MG63 (cell line): Measurements from ENCODE around the gene PRSS56. TPM values are rescaled to one million over a fixed set of nuclear protein-coding genes. Genes with fewer than 3 reads are reported as not detected.

Experiments used
- DNase-seq: peaks from one replicate; pipeline ENCODE4 v3.0.0-alpha.2; 2020
- H3K27me3 ChIP-seq: fragments of 250-450 bp; sonication (Bioruptor Pico); 2 replicates; pipeline ENCODE4 v1.5.1; 2020; ENCODE audit warnings: mild to moderate bottlenecking, moderate library complexity
- H3K36me3 ChIP-seq: fragments of 250-450 bp; sonication (Bioruptor Pico); 2 replicates; pipeline ENCODE4 v1.5.1; 2020; ENCODE audit warnings: mild to moderate bottlenecking, moderate library complexity
- H3K4me3 ChIP-seq: fragments of 250-450 bp; sonication (Bioruptor Pico); 2 replicates; pipeline ENCODE4 v1.5.1; 2020; ENCODE audit warnings: mild to moderate bottlenecking, moderate library complexity
- H3K9me3 ChIP-seq: fragments of 250-450 bp; sonication (Bioruptor Pico); 2 replicates; pipeline ENCODE4 v1.5.1; 2020; ENCODE audit warnings: mild to moderate bottlenecking, moderate library complexity
- total RNA-seq: library from RNA; depleted of rRNA; stranded (reverse); fragments of >200 nt; shearing (Covaris generic); gene quantifications from 2 replicates; pipeline ENCODE4 v1.2.3, GENCODE V29; 2014; ENCODE audit warnings: low replicate concordance

Gene PRSS56
- total RNA-seq, 1 experiment from 2014 or later: not detected

DNA sequence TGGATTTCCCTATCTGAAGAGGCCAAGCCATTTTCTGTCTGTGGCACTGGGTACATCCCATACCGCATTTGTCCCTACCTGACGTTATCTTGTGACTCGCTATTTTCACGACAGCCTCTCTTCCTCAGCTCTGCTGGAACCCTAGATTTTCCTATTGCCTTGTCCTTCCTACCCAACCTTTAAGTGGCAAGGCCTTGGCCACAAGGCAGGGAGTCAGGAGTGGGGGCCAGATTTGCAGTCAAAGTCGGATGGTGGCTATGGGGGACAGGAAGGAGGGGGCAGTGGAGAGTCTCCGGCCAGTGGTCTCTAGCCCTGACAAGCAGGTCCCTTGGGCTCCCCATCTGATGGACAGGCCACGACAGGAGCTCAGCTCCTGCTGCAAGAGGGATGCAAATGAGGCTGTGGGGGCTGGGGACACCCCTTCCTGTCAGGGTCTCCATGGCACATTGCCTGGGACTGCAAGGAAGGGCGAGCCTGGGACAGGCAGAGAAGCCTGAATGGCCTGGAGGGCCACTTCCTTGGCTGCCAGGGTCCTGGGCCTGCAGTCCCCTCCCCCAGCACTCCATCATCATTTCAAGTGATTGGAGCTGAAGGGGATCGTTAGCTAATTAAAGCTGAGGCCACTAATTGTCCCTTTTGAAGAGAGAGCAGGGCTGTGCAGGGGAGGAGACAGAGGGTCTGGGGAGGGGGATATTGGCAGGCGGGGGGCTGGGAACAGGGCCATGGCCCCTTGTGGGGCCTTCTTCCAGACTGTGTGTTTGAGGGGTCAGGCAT lies 26.3 kb upstream of the PRSS56 start:
- Histone ChIP-seq H3K9me3 (no peaks in the 10 kb centered on the region), H3K27me3 (no peaks in the 10 kb centered on the region), H3K36me3 (no peaks in the 10 kb centered on the region), H3K4me3 (no peak overlapping the region)
- no peak for DNase-seq

DNA sequence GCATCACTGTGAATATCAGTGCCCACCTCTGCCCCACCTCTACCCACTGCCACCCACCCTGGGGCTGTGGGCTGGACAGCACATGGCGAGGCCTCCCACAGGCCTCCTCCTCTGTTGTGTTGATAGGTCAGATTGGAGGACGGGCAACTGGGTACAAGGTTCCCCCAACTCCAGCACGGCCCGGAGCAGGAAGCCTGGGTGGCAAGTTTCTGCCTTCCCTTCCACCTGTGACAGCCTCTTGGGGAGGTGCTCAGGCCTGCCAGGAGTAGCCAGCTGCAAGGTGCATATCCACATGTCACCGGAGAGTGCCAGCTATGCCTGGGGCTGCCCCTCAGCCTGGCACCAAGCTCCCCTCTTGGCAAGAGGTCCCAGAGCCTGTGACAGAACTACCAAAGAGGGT lies 25.6 kb upstream of the PRSS56 start:
- H3K9me3 ChIP-seq: no peaks in the 10 kb centered on the region
- H3K36me3 ChIP-seq: no peaks in the 10 kb centered on the region
- H3K4me3 ChIP-seq: no peak overlapping the region
- no peak for DNase-seq
- no peaks in the 10 kb centered on the region for H3K27me3 ChIP-seq

DNA sequence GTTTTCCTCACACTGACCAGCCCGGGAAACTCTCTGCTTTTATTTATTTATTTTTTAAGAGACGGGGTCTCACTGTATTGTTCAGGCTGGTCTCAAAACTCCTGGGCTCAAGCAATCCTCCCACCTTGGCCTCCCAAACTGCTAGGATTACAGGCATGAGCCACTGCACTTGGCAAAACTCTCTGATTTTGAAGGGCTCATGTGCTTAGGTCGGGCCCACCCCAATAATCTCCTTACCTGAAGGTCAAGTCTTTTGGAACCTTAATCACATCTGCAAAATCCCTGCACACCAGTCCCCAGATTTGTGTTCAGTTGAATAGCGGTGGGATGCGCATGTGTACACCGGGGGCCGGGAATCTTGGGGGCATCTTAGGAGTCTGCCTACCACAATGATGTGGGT lies 24.9 kb upstream of the PRSS56 start:
- Histone ChIP-seq H3K9me3 (no peaks in the 10 kb centered on the region), H3K27me3 (no peaks in the 10 kb centered on the region), H3K36me3 (no peaks in the 10 kb centered on the region), H3K4me3 (no peak overlapping the region)
- DNase-seq: no peak

DNA sequence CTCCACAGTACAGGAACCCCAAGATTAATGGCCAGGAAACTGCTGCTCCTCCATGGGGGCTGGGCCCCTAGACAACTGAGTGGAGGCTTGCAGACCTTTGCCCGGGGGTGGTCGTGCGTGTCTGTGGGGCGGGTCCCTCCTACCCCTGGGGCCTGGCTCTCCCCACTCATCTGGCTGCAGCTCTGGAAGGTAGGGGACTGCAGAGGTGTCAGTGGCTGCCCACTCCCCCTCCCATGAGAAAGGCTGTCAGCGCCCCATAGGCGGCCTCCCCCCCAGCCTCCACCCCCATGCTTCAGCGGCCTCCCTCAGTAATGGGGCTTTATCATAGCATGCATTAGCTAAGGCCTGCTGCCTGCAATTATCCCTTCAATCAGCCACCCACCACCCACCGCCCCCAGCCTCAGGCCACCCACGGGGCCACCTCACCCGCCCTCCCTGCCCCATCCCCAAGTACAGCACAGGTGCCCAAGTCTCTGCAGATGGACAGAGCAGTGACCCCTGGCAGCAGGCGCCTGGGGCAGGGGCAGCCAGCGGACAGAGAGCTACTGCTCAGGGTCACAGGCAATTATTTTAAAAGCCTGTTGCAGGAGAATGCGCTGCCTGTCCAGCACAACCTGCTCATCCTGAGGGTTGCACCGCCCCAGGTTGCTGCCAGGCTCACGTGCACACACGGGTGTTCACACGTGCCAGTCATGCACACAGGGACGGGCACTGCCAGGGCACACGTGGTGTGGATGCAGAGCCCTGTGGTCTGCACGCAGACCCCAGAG lies 23.5 kb upstream of the PRSS56 start:
- Histone ChIP-seq H3K9me3 (no peaks in the 10 kb centered on the region), H3K27me3 (no peaks in the 10 kb centered on the region), H3K36me3 (no peaks in the 10 kb centered on the region), H3K4me3 (no peak overlapping the region)
- DNase-seq: no peak

DNA sequence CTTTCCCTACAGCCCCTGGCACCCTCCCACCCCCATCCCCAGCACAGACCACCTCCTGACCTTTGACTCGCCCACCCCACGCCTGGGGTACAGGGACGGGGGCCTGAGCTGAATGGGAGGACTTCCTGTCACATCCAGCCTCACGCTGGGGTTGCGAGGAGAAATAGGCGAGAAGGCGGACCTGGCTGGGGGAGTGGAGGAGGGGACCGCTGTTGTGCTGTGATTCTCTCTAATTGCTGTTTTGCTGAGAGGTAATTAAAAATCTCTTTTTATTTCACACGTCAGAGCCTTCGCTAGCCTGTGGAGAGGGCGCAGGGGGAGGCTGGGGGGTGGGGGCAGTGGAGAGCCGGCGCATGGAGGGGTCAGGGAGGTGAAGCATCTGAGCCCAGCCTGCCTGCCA lies 22.8 kb upstream of the PRSS56 start:
- no peak overlapping the region for H3K4me3 ChIP-seq
- H3K27me3 ChIP-seq: no peaks in the 10 kb centered on the region
- DNase-seq: no peak
- H3K9me3 ChIP-seq: no peaks in the 10 kb centered on the region
- H3K36me3 ChIP-seq: no peaks in the 10 kb centered on the region

DNA sequence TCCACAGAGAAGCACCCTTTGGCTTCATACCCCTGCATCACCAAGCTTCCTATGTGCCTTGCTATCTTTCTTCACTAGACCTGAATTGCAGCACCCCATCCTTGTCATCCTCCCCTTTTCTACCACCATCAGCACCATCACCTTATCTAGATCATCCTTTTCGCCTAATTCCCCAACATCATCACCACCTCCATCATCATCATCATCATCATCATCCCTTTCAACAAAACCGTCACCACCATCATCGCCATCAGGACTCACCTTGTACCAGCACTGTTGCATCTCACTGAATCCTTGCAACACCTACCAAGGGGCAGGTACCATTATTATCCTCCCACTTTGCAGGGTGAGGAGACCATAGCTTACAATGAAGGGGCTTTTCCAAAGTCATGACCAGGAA lies 21.7 kb upstream of the PRSS56 start:
- Histone ChIP-seq H3K9me3 (no peaks in the 10 kb centered on the region), H3K36me3 (no peaks in the 10 kb centered on the region), H3K4me3 (no peak overlapping the region), H3K27me3 (peaks cover 4% of the 10 kb centered on the region; the same call in 1 of the 2 replicates)
- no peak for DNase-seq

DNA sequence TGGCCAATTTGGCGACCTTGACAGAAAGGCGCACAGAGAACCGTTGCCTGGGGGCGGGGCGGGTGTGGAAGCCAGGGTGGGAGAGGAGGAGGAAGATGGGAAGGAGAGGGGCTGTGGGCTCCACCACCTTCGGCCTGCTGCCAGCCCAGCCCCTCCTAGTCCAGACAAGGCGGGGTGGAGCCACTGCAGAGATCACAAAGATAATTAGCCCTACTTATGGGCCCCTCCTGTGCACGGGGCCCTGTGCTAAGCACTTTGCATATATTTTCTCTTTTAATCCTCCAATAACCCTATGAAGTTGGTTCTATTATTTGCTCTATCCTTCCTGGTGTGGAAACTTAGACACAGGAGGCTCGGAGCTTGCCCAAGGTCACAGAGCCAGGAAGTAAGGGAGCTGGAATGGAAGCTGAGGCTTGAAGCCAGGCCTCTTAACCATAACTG lies 18.8 kb upstream of the PRSS56 start:
- DNase-seq: no peak
- H3K9me3 ChIP-seq: no peaks in the 10 kb centered on the region
- H3K4me3 ChIP-seq: no peak overlapping the region
- no peaks in the 10 kb centered on the region for H3K36me3 ChIP-seq
- peaks cover 9% of the 10 kb centered on the region; the same call in 1 of the 2 replicates for H3K27me3 ChIP-seq

DNA sequence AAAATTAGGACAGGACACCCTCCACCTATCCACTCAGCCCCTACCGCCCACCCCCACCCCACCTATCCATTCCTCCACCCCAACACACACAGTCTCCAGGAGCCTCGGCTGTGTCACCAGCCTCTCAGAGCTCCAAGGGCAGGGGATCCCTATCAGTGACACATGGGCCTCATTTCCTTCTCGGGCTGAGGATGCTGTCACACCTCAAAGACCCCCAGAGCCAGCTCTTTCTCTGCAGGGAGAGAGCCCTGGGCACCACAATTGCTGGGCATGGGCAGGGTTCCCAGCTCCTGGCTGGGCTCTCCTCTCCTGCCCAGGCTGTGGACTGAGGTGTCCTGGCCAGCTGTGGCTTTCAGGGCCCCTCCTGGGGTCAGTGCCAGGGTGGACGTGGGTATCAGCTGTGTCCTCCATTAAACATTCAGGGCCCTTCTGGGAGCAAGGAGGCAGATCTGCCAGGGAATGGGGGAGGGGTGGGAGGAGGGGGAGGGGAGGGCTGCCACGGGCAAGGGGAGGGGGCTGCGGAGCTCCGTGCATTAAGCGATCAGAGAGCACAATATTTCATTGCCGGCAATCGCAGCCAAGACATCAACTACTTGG lies 18.3 kb upstream of the PRSS56 start:
- no peaks in the 10 kb centered on the region for H3K9me3 ChIP-seq
- H3K27me3 ChIP-seq: peaks cover 9% of the 10 kb centered on the region; the same call in 1 of the 2 replicates
- H3K4me3 ChIP-seq: no peak overlapping the region
- H3K36me3 ChIP-seq: no peaks in the 10 kb centered on the region
- DNase-seq: no peak

DNA sequence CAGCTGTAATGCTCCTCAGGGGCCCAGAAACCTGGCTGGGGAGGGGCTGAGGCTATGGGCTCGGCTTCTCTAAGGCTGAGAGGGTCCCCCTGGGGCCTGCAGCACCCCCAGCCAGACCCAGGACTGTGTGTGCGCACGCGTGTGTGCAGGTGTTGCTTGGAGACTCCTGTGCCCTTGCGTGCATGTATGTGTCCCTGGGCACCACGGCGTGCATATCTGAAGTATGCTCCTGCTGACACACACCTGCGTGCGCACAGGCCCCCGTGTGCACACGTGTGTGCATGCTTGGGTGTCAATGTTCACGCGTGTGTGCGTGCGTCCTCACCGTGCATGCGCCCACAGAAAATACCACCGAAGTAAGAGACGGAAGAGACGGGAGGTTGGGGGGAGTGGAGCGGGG lies 17.7 kb upstream of the PRSS56 start:
- peaks cover 9% of the 10 kb centered on the region; the same call in 1 of the 2 replicates for H3K27me3 ChIP-seq

DNA sequence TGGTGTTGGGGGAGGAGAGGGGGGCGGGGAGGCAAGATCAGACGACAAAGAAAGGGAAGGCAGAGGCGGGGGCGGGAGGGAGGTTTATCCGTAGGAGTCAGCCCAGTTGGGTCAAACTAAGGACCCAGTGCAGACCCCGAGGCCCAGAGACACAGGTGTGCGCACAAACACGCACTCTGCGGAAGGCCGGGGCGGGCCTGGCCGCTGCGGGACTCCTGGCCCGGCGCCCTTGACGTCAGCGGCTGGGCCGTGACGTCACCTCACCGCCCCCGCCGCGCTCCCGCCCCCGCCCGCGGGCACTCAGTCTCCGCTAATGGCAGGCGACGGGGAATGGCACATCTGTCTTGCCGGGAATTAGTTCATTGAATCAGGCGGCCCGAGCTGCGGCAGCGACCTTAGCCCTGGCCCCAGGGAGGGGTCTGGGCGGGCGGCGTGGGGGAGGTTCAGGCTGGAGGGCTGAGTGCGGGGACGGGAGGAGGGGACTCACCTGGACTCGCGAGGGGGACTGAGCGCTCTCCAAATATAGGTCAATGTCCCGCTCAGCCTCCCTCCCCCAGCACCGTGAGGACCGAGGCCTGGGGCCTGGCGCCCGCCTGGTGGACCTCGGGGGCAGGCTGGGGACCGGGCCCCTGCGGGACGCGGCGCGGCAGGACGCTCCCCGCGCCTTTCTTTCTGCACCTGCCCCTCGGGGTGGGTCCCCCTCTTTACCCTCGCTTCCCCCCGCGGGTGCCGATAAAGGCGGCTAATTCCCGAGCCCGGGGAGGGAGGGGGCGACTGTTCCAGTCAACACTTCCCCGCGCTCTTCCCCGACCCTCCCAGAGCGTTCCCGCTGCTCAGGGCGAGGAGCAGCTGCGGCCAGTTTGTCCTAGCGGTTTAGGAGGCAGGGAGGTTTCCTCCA lies 17.0 kb upstream of the PRSS56 start:
- Histone ChIP-seq H3K4me3 (no peak overlapping the region), H3K36me3 (no peaks in the 10 kb centered on the region), H3K9me3 (no peaks in the 10 kb centered on the region), H3K27me3 (peaks cover 9% of the 10 kb centered on the region; the same call in 1 of the 2 replicates)
- no peak for DNase-seq

More for the DNA sequence above, 17.7 kb upstream of the PRSS56 start:
- H3K9me3 ChIP-seq: no peaks in the 10 kb centered on the region
- DNase-seq: no peak
- no peaks in the 10 kb centered on the region for H3K36me3 ChIP-seq
- no peak overlapping the region for H3K4me3 ChIP-seq

DNA sequence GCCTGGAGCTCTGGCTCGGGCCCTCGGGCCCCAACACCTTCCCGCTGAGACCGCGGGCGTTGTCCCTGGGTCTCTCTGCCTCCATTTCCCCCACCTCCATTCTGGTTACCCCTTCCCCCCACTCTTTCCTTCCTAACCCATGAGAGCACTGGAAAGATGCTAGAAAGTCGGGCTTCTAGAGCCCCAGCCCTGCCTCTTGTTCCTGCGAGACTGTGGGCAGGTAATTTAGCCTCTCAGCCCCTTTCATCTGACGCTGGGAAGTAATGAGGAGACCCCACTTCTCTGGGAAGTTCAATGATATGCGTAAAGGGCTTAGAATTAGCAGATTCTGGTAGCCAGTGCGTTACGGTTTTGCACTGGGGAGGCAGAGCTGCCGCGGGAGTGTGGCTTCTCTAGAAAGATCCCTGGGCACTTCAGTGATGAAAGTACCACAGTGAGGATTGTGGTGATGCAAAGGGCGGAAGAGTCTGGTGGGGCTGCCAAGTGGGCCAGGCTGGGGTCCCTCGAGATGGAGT lies 16.3 kb upstream of the PRSS56 start:
- no peaks in the 10 kb centered on the region for H3K36me3 ChIP-seq
- no peak overlapping the region for H3K4me3 ChIP-seq
- peaks cover 9% of the 10 kb centered on the region; the same call in 1 of the 2 replicates for H3K27me3 ChIP-seq
- no peak for DNase-seq
- no peaks in the 10 kb centered on the region for H3K9me3 ChIP-seq

DNA sequence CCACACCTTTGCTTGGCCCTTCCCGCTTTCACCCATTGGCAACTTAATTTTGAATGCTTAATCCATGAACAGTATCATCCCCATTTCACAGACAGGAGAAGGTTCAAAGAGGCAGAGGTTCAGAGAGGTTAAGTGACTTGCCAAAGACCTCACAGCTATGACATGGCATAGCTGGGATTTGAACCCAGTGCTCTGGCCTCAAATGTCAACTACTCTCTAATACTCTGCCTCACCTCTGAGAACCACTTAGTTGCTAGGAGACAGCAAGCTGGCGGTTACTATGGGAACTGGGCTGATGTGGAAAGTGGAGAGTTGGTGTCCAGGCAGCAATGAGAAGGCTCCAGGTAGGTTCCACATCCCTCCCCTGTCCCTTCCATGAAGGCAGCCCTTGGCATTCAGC lies 15.8 kb upstream of the PRSS56 start:
- H3K9me3 ChIP-seq: no peaks in the 10 kb centered on the region
- peaks cover 9% of the 10 kb centered on the region; the same call in 1 of the 2 replicates for H3K27me3 ChIP-seq
- no peak overlapping the region for H3K4me3 ChIP-seq
- H3K36me3 ChIP-seq: no peaks in the 10 kb centered on the region
- DNase-seq: no peak

DNA sequence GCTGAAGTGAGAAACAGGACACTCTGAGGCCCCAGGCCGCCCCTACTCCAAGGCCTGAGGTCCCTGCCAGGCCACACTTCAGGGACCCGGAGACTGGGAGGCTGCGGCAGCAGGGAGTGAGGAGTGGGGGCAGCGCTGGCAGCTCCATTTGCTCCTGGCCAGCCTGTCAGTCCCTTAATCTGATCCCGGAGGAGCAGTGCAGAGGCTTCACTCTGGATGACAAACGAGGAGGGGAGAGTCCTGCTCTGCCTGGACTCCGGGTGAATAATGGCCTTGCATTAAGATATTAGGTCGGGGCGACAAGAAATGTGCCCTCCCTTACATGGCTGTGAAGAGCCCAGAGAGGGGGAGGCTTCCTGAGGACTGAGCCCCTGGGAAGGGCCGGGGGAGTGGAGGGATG lies 14.3 kb upstream of the PRSS56 start:
- Histone ChIP-seq H3K27me3 (peaks cover 9% of the 10 kb centered on the region; the same call in 1 of the 2 replicates), H3K9me3 (no peaks in the 10 kb centered on the region)

DNA sequence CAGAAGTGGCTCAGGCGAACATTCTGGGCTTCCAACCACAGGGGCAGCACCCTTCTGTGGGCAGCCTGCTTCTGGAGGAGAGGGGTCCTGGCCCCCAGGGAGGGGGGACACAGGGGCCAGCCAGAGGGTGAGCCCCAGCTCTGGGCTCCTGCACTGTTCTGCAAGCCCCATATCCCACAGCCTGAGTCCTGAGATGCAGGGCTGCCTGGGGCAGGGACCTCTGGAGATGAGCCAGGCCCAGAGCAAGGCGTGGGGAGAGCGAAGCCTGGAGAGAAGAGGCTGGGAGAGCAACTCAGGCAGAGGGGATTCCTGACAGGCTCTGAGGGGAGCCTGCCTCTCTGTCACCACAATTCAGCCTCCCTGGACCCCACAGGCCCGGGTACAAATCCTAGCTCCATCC lies 13.5 kb upstream of the PRSS56 start:
- no peaks in the 10 kb centered on the region for H3K9me3 ChIP-seq
- H3K36me3 ChIP-seq: no peaks in the 10 kb centered on the region
- peaks cover 9% of the 10 kb centered on the region; the same call in 1 of the 2 replicates for H3K27me3 ChIP-seq
- H3K4me3 ChIP-seq: no peak overlapping the region
- no peak for DNase-seq

More for the DNA sequence above, 14.3 kb upstream of the PRSS56 start:
- Histone ChIP-seq H3K36me3 (no peaks in the 10 kb centered on the region), H3K4me3 (no peak overlapping the region)
- no peak for DNase-seq

DNA sequence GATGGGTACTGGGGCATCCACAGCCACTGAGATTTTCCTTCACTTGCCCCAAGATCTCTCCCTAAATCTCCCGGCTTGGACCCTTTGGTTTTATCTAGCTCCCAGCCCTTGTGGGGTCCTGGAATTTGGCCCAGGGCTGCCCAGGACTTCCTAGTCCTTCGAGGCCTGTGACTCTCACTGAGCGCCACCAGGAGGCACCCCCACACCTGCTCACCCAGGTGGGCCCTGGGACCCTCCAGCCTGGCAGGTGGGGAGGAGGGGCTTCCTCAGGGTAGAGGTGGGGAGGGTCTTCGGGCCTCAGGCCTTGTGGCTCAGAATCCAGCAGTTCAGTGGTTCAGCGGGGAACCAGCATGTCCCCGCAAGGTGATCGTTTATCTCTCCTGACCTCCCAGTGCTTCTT lies 11.9 kb upstream of the PRSS56 start:
- no peaks in the 10 kb centered on the region for H3K36me3 ChIP-seq
- no peaks in the 10 kb centered on the region for H3K9me3 ChIP-seq
- DNase-seq: no peak
- H3K27me3 ChIP-seq: peaks cover 5% of the 10 kb centered on the region; the same call in 1 of the 2 replicates
- no peak overlapping the region for H3K4me3 ChIP-seq

DNA sequence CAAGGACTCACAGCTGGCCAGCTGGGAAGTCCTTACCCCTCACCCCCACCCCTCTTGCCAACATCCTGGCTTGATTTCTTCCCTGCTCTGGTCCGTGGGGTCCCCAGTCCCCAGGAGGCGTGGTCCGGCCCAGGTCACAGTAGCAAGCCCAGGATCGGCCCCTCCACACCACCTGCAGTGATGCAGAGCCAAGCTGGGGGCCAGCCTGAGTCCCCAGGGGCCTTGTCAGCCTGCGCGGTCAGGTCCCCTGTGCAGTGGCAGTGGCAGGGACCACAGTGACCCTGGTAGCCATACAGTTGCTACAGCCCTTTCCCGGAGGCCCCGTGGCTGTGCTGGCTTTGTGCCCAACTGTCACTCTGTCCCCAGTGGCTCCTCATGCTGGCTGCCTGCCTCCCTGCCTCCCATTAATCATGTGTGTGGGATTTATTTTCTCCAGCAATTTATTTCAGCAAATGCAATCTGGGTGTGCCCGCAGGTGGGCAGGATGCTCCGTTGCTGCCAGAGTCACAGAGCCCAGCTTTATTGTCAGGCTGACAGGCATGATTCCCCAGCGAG lies 8.8 kb upstream of the PRSS56 start:
- DNase-seq: no peak
- Histone ChIP-seq H3K4me3 (no peak overlapping the region), H3K27me3 (no peaks in the 10 kb centered on the region), H3K36me3 (no peaks in the 10 kb centered on the region), H3K9me3 (no peaks in the 10 kb centered on the region)
